Measurements from ENCODE around the gene ZNF148. TPM values are rescaled to one million over a fixed set of nuclear protein-coding genes. Genes with fewer than 3 reads are reported as not detected.
"Not testable (repeated sequence)": the region's sequence is repeated elsewhere in the genome, so short reads cannot be mapped to it uniquely, and the experiment has no call there.

The ZNF148 gene
- total RNA-seq, 2 experiments from 2014 or later = 29.6 to 39.0 TPM

- Mint-ChIP-seq H3K9me3 (ENCODE audit: low read depth) (no peaks in the 10 kb centered on the region), H3K27ac (no peak overlapping the region), H3K4me1 (peaks cover 16% of the 10 kb centered on the region), H3K27me3 (no peaks in the 10 kb centered on the region), H3K36me3 (peaks cover 24% of the 10 kb centered on the region), H3K4me3 (no peak overlapping the region)
- ATAC-seq (no peak), DNase-seq (no peak)
- CTCF ChIA-PET = no interaction called here
Observed at GRCh38 chr3:125358923-125359322, 16.2 kb downstream of the ZNF148 start.

GRCh38 chr3:125357837-125358236 lies 17.3 kb downstream of the ZNF148 start:
- no peaks in the 10 kb centered on the region for H3K9me3 Mint-ChIP-seq (ENCODE audit: low read depth)
- CTCF ChIA-PET = no interaction called here
- peak overlapping the region; percentile 60 for H3K4me3 Mint-ChIP-seq
- H3K27ac Mint-ChIP-seq = peak overlapping the region; percentile 1
- peaks cover 26% of the 10 kb centered on the region for H3K36me3 Mint-ChIP-seq
- H3K27me3 Mint-ChIP-seq = no peaks in the 10 kb centered on the region
- H3K4me1 Mint-ChIP-seq = peaks cover 21% of the 10 kb centered on the region
- ATAC-seq (no peak), DNase-seq (no peak)

- peak; percentile 89 for ATAC-seq
- CTCF ChIA-PET = interaction anchor here (0.7 to 0.9 kb wide), 2 partner anchors 9 to 47 kb away, joined by 3 read pairs; no protein-coding TSS in a partner anchor
- Mint-ChIP-seq H3K27ac (peak overlapping the region; percentile 10), H3K9me3 (ENCODE audit: low read depth) (peaks cover under 1% of the 10 kb centered on the region), H3K27me3 (no peaks in the 10 kb centered on the region), H3K36me3 (peaks cover 28% of the 10 kb centered on the region), H3K4me1 (peaks cover 26% of the 10 kb centered on the region), H3K4me3 (peak overlapping the region; percentile 60)
- DNase-seq = peak; percentile 52
Observed at GRCh38 chr3:125357032-125357658, 18.0 kb downstream of the ZNF148 start.

- Mint-ChIP-seq H3K36me3 (peaks cover 32% of the 10 kb centered on the region), H3K4me1 (peaks cover 32% of the 10 kb centered on the region), H3K4me3 (peak overlapping the region; percentile 60), H3K27me3 (no peaks in the 10 kb centered on the region), H3K27ac (no peak overlapping the region), H3K9me3 (ENCODE audit: low read depth) (peaks cover 2% of the 10 kb centered on the region)
- no peak for DNase-seq
- CTCF ChIA-PET = interaction anchor here (0.7 to 0.9 kb wide), 2 partner anchors 10 to 46 kb away, joined by 3 read pairs; no protein-coding TSS in a partner anchor
- ATAC-seq = no peak
Observed at GRCh38 chr3:125356140-125357026, 18.7 kb downstream of the ZNF148 start.

- Mint-ChIP-seq H3K4me1 (peaks cover 38% of the 10 kb centered on the region), H3K27ac (no peak overlapping the region), H3K36me3 (peaks cover 42% of the 10 kb centered on the region), H3K9me3 (ENCODE audit: low read depth) (peaks cover 4% of the 10 kb centered on the region), H3K27me3 (no peaks in the 10 kb centered on the region), H3K4me3 (no peak overlapping the region)
- no peak for ATAC-seq
- no peak for DNase-seq
- CTCF ChIA-PET = no interaction called here
Observed at GRCh38 chr3:125353659-125354058, 21.5 kb downstream of the ZNF148 start.

GRCh38 chr3:125353128-125353527 lies 22.0 kb downstream of the ZNF148 start:
- no peak for ATAC-seq
- no peak overlapping the region for H3K27ac Mint-ChIP-seq
- no peak for DNase-seq

GRCh38 chr3:125351814-125352456 lies 23.2 kb downstream of the ZNF148 start:
- H3K27me3 Mint-ChIP-seq = no peaks in the 10 kb centered on the region
- CTCF ChIA-PET = interaction anchor here (0.6 to 1.0 kb wide), 2 partner anchors 20 to 58 kb away, joined by 3 read pairs; no protein-coding TSS in a partner anchor
- H3K27ac Mint-ChIP-seq = no peak overlapping the region
- H3K4me1 Mint-ChIP-seq = peaks cover 34% of the 10 kb centered on the region
- DNase-seq (no peak), ATAC-seq (no peak)
- no peak overlapping the region for H3K4me3 Mint-ChIP-seq
- peaks cover 51% of the 10 kb centered on the region for H3K36me3 Mint-ChIP-seq
- H3K9me3 Mint-ChIP-seq (ENCODE audit: low read depth) = peaks cover 4% of the 10 kb centered on the region

More at GRCh38 chr3:125353128-125353527, 22.0 kb downstream of the ZNF148 start:
- Mint-ChIP-seq H3K36me3 (peaks cover 47% of the 10 kb centered on the region), H3K9me3 (ENCODE audit: low read depth) (peaks cover 4% of the 10 kb centered on the region), H3K27me3 (no peaks in the 10 kb centered on the region), H3K4me1 (peaks cover 38% of the 10 kb centered on the region), H3K4me3 (no peak overlapping the region)
- CTCF ChIA-PET = no interaction called here

- no peak overlapping the region for H3K27ac Mint-ChIP-seq
- no peak for DNase-seq
- H3K9me3 Mint-ChIP-seq (ENCODE audit: low read depth) = peaks cover 7% of the 10 kb centered on the region
- CTCF ChIA-PET = interaction anchor here (1.0 kb wide), 1 partner anchor 19 kb away, joined by 3 read pairs; no protein-coding TSS in a partner anchor
- H3K36me3 Mint-ChIP-seq = peaks cover 56% of the 10 kb centered on the region
- peaks cover 33% of the 10 kb centered on the region for H3K4me1 Mint-ChIP-seq
- ATAC-seq = no peak
- H3K4me3 Mint-ChIP-seq = no peak overlapping the region
- H3K27me3 Mint-ChIP-seq = no peaks in the 10 kb centered on the region
Observed at GRCh38 chr3:125351152-125351551, 24.0 kb downstream of the ZNF148 start.

GRCh38 chr3:125350597-125350996 lies 24.5 kb downstream of the ZNF148 start:
- CTCF ChIA-PET = no interaction called here
- H3K4me3 Mint-ChIP-seq = no peak overlapping the region
- peaks cover 32% of the 10 kb centered on the region for H3K4me1 Mint-ChIP-seq
- H3K27me3 Mint-ChIP-seq = no peaks in the 10 kb centered on the region
- peaks cover 60% of the 10 kb centered on the region for H3K36me3 Mint-ChIP-seq
- peaks cover 11% of the 10 kb centered on the region for H3K9me3 Mint-ChIP-seq (ENCODE audit: low read depth)
- H3K27ac Mint-ChIP-seq = no peak overlapping the region
- DNase-seq (no peak), ATAC-seq (no peak)

- Mint-ChIP-seq H3K4me3 (no peak overlapping the region), H3K27me3 (no peaks in the 10 kb centered on the region), H3K27ac (no peak overlapping the region), H3K4me1 (peaks cover 30% of the 10 kb centered on the region), H3K36me3 (peaks cover 67% of the 10 kb centered on the region), H3K9me3 (ENCODE audit: low read depth) (peaks cover 19% of the 10 kb centered on the region)
- no peak for DNase-seq
- ATAC-seq = no peak
- CTCF ChIA-PET = no interaction called here
Observed at GRCh38 chr3:125349556-125350165, 25.5 kb downstream of the ZNF148 start.

GRCh38 chr3:125349055-125349454 lies 26.1 kb downstream of the ZNF148 start:
- H3K4me3 Mint-ChIP-seq = no peak overlapping the region
- CTCF ChIA-PET = no interaction called here
- no peak overlapping the region for H3K27ac Mint-ChIP-seq
- H3K36me3 Mint-ChIP-seq = peaks cover 72% of the 10 kb centered on the region
- H3K9me3 Mint-ChIP-seq (ENCODE audit: low read depth) = peaks cover 23% of the 10 kb centered on the region
- ATAC-seq (no peak), DNase-seq (no peak)
- H3K4me1 Mint-ChIP-seq = peaks cover 30% of the 10 kb centered on the region
- H3K27me3 Mint-ChIP-seq = no peaks in the 10 kb centered on the region

- H3K4me3 Mint-ChIP-seq, ATAC-seq, H3K4me1 Mint-ChIP-seq, H3K27ac Mint-ChIP-seq, DNase-seq, CTCF ChIA-PET, H3K27me3 Mint-ChIP-seq: not testable (repeated sequence)
- peaks cover 25% of the 10 kb centered on the region for H3K9me3 Mint-ChIP-seq (ENCODE audit: low read depth)
- peaks cover 64% of the 10 kb centered on the region for H3K36me3 Mint-ChIP-seq
Observed at GRCh38 chr3:125343367-125343766, 31.8 kb downstream of the ZNF148 start.

- Mint-ChIP-seq H3K4me1 (peaks cover 9% of the 10 kb centered on the region), H3K27me3 (no peaks in the 10 kb centered on the region), H3K9me3 (ENCODE audit: low read depth) (peaks cover 15% of the 10 kb centered on the region), H3K27ac (no peak overlapping the region), H3K36me3 (peaks cover 52% of the 10 kb centered on the region), H3K4me3 (no peak overlapping the region)
- ATAC-seq (no peak), DNase-seq (no peak)
- CTCF ChIA-PET = no interaction called here
Observed at GRCh38 chr3:125340121-125340520, 35.0 kb downstream of the ZNF148 start.

Measured in activated CD8-positive, alpha-beta memory T cell treated with anti-CD3 and anti-CD28 coated beads, Interleukin-2, amount 10 ng/mL, durations not matched to agents 7 days and 5 days (primary cell).